GM18907 (cell line): Measurements from ENCODE around the gene MAGI2.

ENCODE experiments used
- ATAC-seq: cut with Tn5 transposase; IDR thresholded peaks from one replicate; pipeline ENCODE4 v1.9.1; 2021; ENCODE audit warnings: mild to moderate bottlenecking, moderate library complexity; ENCODE audit not compliant: unreplicated experiment

Gene MAGI2

DNA sequence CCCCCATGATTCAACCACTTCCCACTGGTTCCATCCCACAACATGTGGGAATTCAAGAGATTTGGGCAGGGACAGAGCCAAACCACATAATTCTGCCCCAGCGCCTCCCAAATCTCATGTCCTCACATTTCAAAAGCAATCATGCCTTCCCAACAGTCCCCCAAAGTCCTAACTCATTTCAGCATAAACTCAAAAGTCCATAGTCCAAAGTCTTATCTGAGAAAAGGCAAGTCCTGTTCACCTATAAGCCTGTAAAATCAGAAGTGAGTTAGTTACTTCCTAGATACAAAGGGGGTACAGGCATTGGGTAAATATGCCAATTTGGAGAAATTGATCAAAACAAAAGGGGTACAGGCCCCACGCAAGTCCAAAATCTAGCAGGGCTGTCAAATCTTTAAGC lies 272.9 kb downstream of the MAGI2 start:
- no peak for ATAC-seq

DNA sequence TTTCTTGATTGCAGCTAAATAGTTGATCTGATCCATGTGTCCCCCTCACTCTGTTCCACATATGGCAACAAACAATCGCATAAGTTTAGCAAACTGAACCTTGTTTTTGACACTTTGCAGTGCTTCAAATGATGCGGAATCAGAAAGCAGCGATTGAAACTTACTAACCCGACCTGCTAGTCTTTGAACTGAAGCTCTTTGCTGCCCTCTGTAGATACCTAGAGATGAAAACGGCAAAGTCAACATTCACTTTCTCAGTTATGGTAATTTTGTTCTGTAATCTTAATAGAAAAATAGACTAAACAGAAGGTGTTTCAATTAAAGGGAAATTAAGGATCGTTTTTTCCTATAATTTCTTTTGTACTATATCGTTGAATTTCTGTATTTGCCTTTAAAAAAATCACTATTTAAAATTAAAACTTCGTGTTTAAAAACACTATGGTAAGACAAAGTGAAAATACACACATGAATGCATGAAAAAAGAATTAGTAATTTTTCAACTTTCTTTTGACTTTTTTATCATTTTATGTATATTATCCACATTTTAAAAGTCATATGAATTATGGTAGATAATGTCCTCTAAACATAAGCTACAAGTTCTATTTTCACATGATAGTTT lies 276.5 kb downstream of the MAGI2 start:
- peak; percentile 86 for ATAC-seq

DNA sequence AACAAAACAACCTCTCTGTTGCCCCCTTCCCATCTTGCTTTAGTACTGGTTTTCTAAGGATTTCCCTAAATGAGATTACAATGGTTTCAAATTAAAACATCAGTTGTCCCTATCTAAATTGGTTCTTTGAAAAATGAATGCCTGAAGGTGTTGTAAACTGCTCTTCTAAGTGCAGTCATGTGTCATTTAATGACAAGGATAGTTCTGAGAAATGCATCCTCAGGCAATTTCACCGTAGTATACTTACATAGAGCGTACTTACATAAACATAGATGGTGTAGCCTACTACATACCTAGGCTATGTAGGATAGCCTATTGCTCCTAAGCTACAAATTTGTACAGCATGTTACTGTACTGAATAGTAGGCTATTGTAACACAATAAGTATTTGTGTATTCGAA lies 278.1 kb downstream of the MAGI2 start:
- ATAC-seq = no peak

DNA sequence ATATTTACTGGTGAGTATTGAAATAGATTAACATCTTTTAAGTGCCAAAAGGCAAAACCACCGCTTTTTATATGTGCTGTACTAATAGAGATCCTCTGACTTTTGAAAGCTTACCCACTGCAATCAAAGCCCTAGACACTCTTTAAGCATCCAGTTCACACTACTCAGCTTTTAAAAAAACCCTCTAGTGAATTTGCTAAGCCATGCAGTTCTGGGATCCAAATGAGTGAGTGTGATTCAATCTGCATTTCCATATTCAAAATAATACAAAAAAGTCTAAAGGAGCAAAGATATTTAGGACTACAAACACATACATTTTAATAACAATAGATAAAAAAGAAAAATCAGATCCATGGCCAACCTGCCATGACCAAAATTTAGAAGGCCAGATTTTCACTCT lies 288.2 kb downstream of the MAGI2 start:
- ATAC-seq = no peak

DNA sequence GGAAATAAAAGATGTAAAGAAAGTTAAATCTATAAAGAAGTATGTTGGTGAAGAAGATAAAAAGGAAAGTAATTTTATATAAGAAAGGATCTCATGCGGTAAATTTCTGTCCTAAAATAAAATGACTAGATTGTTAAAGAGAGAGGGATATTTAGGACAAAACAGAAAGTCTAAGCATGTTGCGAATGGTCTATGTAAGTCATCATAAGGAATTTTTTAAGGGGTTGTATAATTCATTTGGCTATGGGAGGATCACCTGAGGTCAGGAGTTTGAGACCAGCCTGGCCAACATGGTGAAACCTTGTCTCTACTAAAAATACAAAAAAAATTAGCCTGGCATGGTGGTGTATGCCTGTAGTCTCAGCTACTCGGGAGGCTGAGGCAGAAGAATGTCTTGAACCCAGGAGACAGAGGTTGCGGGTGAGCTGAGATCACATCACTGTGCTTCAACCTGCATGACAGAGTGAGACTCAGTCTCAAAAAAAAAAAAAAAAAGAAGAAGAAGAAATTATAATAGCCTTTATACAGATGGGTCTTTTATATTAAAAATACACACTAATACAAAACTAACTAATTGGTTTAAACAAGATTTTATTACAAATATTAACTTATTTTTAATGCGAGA lies 294.3 kb downstream of the MAGI2 start:
- no peak for ATAC-seq

DNA sequence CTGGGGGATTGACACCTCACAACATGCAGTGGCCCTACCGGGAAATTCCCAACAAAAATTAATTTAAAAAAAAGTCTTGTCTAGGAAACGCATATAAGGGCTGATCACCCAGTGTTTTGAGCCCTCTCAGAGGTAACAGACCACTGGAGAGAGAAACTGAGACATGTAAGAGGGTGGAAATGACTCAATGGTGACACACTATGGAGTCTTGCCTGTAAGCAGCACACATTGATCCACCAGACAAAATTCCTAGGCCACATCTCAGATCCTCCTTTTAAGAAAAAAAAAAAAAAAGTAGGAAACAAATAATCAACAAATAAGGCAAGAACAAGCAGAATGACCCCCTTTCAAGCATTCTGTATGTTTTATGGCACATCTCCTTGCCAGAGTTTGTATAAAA lies 296.2 kb downstream of the MAGI2 start:
- no peak for ATAC-seq

DNA sequence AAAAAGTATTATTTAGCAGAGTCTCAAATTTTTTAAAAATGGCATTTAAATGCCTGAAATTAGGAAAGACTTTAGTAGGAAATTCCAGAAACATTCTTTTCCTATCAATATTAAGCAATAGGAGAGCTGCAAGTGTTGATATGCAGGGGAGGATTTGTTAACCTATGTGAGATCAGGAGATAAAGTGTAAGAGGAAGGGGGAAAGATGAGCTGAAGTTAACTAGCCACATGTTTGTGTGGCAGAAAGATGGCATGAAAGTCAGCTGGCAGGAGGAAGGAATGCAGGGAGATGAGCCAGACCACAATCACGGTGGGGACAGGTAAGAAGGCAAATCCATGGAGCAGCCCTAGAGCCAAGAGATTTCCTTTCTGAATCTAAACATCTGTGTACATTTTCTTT lies 303.6 kb downstream of the MAGI2 start:
- no peak for ATAC-seq

DNA sequence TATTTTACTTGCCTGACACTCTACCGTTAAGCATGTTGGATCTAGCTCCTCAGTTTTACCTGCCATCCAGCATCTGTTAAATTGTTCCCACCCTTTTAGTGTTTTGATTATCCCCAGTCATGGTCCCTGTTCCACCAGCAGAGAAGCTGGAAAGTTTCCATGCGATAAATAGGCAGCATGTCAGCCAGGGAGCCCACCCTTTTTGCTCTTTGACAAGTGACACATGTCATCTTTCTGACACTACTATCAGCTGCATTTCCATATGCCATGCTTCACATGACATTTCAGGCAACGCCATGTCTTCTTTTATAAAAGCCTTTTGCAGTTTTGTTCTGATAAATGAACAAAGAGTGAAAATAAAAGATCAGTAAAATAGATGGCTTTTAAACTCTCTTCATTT lies 310.8 kb downstream of the MAGI2 start:
- ATAC-seq = no peak

DNA sequence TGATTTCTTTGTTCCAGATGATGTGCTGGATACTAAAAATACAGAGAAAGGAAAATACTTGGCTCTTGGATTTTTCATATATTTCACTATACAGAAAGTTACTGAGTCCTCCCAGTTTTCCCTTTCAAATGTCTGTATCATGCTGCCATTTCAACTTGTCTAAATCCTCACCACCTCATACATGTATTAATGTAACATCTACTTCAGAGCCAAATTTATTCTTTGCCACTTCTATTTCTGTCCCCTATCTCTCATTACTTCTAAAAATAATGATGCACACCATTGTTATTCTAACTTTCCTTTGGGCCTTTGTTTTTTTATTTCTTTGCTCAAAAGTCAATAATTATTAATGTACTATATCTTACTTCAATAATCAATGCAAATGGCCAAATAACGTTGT lies 312.2 kb downstream of the MAGI2 start:
- no peak for ATAC-seq

DNA sequence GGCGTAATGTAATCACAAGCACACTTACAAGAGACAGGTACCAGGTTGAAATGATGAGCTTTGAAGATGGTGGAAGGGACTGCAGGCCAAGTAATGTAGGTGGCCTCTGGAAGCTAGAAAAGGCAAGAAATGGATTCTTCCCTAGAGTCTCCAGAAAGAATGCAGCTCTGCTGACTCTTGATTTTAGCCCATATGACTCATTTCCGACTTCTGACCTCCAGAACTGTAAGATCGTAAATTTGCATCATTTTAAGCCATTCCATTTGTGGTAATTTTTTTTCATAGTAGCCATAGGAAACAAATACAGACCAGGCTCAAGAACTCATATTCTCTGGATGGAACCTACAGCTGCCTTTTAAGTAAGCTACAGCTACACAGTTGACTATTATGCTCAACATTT lies 315.5 kb downstream of the MAGI2 start:
- no peak for ATAC-seq

DNA sequence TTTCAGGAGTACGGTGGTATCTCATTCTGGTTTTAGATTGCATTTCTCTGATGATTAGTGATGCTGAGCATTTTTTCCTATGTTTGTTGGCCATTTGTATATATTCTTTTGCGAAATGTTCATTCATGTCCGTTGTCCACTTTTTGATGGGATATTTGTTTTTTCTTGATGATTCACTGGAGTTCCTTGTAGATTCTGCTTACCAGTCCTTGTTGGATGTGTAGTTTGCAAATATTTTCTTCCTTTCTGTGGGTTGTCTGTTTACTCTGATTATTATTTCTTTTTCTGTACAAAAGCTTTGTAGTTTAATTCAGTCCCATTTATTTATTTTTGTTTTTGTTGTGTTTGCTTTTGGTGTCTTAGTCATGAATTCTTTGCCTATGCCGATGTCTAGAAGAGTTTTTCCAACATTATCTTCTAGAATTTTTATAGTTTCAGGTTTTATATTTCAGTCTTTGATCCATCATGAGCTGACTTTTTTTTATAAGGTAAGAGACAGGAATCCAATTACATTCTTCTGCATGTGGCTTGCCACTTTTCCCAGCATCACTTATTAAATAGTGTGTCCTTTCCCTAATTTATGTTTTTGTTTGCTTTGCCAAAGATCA lies 320.5 kb downstream of the MAGI2 start:
- ATAC-seq = no peak

DNA sequence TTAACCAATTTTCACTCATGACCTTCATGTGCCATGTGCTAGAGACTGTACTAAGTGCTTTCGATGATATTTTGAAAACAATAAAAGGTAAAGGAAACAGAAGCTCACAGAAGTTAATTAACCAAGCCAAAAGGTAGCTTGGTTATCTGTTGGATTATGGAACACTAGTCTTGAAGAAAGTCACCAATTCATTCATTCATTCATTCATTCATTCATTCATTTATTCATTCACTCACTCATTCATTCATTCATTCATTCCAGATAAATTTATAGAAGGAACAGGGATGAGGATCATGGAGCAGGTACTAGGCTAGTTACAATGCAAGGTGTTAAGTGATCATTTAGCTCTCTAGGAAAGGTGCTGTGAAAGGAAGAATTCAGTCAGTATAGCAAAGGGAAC lies 322.8 kb downstream of the MAGI2 start:
- no peak for ATAC-seq

DNA sequence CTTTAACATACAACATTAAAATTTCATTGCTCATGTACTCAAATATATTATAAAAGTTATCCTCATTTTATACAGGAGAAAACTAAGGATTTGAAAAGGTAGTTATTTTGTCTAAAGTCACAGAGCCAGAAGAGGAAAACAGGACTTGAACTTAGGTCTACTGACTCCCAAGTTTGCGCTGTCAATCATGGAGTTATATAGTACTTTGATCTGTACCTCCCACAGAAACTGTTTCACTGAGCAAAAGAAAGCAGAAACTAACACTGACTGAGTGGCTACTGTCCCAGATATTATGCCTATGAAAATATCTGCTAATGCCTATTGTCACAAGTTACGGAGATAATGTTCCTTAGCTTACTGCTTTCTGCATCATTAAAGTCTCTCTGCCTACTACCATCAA lies 329.1 kb downstream of the MAGI2 start:
- no peak for ATAC-seq

DNA sequence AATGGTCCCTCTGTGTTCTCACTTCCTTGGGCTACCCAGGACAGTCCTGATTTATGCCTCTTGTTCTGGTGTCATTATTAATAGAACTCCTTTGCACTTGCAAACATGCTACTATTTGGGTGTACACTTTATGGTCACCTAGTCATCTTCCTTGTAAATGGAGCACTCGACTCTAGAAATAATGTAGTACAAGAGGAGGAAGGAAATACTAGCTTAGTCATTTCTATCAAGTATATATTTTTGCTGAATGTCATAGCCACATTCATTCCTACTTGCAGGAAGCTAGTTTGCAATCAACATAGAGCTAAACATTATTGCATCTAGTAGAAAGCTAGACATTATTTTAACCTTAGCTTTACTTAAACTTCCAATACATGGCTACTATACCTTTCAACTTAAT lies 335.3 kb downstream of the MAGI2 start:
- no peak for ATAC-seq

DNA sequence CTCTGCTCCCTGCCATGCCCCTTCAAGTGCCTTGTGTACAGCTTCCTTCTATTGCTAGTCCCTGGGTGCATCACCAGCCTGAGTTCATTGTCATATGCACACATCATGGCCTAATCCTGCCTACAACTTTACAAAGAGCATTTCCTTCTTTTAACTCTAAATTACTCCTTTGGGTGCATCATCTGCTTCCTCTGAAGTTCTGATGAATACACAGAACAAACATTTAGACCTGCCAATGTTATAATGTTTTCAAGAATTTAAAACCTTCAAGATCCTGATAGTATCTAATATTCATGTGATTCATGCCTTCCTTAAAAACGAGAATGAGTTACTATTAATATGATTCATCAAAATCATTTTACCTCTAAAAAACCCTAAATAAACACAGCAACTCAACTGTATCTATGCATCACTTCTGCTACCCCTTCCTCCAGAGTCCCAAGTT lies 357.1 kb downstream of the MAGI2 start:
- no peak for ATAC-seq

DNA sequence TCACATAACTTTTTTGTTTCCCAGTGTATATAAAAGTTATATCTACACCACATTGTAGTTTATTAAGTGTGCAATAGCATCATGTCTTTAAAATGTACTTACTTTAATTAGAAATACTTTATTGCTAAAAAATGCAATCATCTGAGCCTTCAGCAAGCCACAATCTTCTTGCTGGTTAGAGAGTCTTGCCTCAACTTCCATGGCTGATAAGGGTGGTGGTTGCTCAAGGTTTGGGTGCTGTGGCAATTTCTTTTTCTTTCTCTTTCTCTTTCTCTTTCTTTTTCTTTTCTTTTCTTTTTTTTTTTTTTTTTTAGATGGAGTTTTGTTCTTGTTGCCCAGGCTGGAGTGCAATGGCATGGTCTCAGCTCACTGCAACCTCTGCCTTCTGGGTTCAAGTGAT lies 360.0 kb downstream of the MAGI2 start:
- ATAC-seq = no peak

DNA sequence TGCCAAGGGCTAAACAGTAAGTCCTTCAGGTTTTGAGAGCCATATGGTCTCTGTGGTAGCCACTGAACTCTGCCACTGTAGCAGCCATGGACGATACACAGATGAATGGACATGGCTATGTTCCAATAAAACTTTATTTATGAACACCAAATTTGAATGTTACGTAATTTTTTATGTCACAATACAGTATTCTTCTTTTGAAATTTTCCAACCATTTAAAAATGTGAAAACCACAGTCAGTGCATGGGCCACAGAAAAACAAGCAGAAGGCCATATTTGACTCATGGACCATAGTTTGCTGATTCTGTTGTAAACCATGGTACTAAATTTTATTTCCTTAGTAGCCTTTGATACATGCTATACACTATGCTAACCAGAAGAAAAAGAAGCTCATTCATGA lies 361.8 kb downstream of the MAGI2 start:
- ATAC-seq = no peak

DNA sequence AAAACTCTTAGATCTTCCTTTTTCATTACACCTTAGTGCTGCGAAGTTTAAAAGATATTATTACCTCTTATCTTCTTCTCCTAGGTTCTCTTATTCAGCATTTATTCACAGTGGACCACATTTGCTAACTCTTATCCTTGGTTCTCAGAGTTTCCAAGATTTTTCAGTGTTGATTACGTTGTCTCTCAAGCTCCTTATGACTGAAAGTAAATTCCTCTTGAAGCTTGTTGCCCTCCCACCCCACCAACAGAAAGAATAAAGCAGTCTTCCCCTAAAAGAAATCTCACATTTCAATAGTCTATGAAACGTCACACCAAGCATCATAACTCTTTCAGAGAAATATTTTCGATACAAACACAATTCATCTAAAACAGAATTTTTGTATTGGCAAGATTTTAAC lies 362.5 kb downstream of the MAGI2 start:
- no peak for ATAC-seq

DNA sequence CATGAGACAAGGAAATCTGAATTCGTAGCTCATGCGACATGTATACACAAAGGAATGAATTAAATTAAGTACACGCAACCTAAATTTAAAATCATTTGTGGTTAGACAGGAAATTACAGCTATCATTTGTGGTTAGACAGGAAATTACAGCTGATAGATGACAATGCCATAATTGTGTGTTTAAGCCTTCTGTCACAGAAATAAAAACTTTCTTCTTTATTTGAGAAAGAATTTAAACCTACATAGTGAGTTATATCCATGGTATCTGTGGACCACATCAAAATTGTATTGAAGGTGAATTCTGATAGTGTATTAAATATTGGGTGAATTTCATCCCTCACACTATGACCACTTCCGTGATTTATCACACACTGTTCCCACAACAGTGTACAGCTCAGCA lies 362.9 kb downstream of the MAGI2 start:
- no peak for ATAC-seq

DNA sequence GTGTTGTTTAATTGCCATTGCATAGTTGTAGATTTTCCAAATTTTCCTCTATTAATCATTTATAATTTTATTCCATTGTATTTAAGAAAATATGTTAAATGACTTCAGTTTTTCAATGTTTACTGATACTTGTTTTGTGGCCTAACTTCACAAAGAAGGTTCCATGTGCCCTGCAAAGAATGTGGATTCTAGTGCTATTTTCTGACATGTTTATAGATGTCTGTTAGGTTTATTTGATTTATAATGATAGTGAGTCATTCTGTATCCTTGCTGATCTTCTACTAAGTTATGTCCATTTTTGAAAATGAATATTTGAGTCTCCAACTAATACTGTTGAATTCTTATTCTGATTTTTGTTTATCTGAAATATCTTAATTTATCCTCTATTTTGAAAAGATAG lies 369.0 kb downstream of the MAGI2 start:
- no peak for ATAC-seq

DNA sequence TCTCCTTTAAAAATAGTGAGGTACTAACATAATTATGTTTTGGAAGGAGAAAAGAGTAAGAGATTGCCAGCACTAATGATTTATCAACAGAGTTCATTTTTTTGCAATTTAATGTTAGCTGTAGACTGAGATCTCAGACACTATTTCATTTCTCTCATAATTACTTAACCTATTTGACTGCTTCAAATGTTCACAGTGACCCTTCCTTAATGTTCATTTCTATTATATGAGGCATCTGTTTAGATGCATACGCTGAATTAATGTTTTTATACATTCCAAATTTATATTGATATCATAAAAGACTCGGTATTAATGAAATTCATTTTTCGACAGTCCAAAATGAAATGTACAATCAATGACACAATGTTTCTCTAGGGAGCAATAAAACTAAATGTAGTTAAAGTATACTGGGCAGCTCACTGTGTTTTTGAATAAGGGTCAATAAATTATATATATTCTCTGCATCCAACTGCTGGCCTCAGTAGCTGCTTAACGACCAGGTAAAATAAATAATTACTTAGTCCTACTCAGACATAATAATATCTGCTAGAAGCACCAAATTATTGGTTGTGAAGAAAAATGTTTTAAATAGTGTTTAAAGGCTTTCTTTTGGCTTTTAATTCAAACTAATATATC lies 373.4 kb downstream of the MAGI2 start:
- no peak for ATAC-seq

DNA sequence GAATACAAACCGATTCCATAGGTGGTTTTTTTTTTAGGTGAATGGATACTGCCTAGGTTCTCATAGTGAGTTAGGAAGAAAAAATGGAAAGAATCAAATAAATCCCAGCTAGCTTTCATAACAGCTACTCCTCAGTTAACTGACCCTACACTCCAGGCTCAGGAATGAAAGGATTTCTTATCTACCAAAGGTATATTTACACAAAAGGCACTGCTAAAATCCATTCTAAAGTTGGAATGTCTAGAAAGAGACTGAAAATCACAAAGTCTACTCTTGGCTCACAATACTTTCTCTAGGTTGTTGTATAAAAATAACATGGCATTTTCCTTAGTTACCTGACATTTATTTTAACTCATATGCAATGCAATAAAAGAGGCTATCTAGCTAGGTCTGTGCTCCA lies 375.2 kb downstream of the MAGI2 start:
- no peak for ATAC-seq
